Measurements from ENCODE around the gene RIC8B. TPM values are rescaled to one million over a fixed set of nuclear protein-coding genes. Genes with fewer than 3 reads are reported as not detected.

RIC8B gene
- total RNA-seq, 2 donors from 2014 or later, result 13.9 to 14.6 TPM

GRCh38 chr12:106753526-106753925 lies 21.0 kb upstream of the RIC8B start:
- no peak overlapping the region for H3K4me3 ChIP-seq
- H3K27me3 ChIP-seq, result no peaks in the 10 kb centered on the region
- no peaks in the 10 kb centered on the region for H3K9me3 ChIP-seq
- no peaks in the 10 kb centered on the region for H3K4me1 ChIP-seq
- H3K9ac ChIP-seq (ENCODE audit: low read depth in 2 of 2, low read length in 2 of 2), result no peak overlapping the region
- intact Hi-C loops (cut with DNase I), result no loop called here
- no peaks in the 10 kb centered on the region for H3K36me3 ChIP-seq
- H3K27ac ChIP-seq, result no peak overlapping the region
- no peak for TF ChIP-seq CTCF (IDR thresholded peaks at IDR 0.05)
- DNase-seq, result no peak

- H3K9ac ChIP-seq (ENCODE audit: low read depth in 2 of 2, low read length in 2 of 2), result no peak overlapping the region
- intact Hi-C loops (cut with DNase I), result no loop called here
- TF ChIP-seq CTCF (IDR thresholded peaks at IDR 0.05), result no peak
- H3K27ac ChIP-seq, result no peak overlapping the region
- no peaks in the 10 kb centered on the region for H3K9me3 ChIP-seq
- no peaks in the 10 kb centered on the region for H3K36me3 ChIP-seq
- DNase-seq, result no peak
- no peaks in the 10 kb centered on the region for H3K4me1 ChIP-seq
- no peaks in the 10 kb centered on the region for H3K27me3 ChIP-seq
- no peak overlapping the region for H3K4me3 ChIP-seq
These were observed 20.2 kb upstream of the RIC8B start for GRCh38 chr12:106754331-106754730.

GRCh38 chr12:106757623-106758348 lies 16.7 kb upstream of the RIC8B start:
- intact Hi-C loops (cut with DNase I), result no loop called here
- no peak for DNase-seq
- no peak overlapping the region for H3K9ac ChIP-seq (ENCODE audit: low read depth in 2 of 2, low read length in 2 of 2)
- no peaks in the 10 kb centered on the region for H3K36me3 ChIP-seq
- H3K4me1 ChIP-seq, result no peaks in the 10 kb centered on the region
- no peak overlapping the region for H3K27ac ChIP-seq
- no peak for TF ChIP-seq CTCF (IDR thresholded peaks at IDR 0.05)
- no peaks in the 10 kb centered on the region for H3K9me3 ChIP-seq
- no peaks in the 10 kb centered on the region for H3K27me3 ChIP-seq
- no peak overlapping the region for H3K4me3 ChIP-seq

GRCh38 chr12:106758349-106759110 lies 16.0 kb upstream of the RIC8B start:
- intact Hi-C loops (cut with DNase I), result no loop called here
- Histone ChIP-seq H3K27ac (peak overlapping the region; percentile 5), H3K9ac (ENCODE audit: low read depth in 2 of 2, low read length in 2 of 2) (no peak overlapping the region), H3K27me3 (no peaks in the 10 kb centered on the region), H3K4me3 (no peak overlapping the region), H3K9me3 (no peaks in the 10 kb centered on the region), H3K36me3 (no peaks in the 10 kb centered on the region), H3K4me1 (no peaks in the 10 kb centered on the region)
- peak; percentile 81 for DNase-seq
- TF ChIP-seq CTCF (IDR thresholded peaks at IDR 0.05), result no peak

- Histone ChIP-seq H3K4me1 (no peaks in the 10 kb centered on the region), H3K27me3 (no peaks in the 10 kb centered on the region), H3K27ac (no peak overlapping the region), H3K9ac (ENCODE audit: low read depth in 2 of 2, low read length in 2 of 2) (no peak overlapping the region), H3K36me3 (no peaks in the 10 kb centered on the region), H3K4me3 (no peak overlapping the region), H3K9me3 (no peaks in the 10 kb centered on the region)
- no peak for DNase-seq
- intact Hi-C loops (cut with DNase I), result no loop called here
- no peak for TF ChIP-seq CTCF (IDR thresholded peaks at IDR 0.05)
These were observed 14.8 kb upstream of the RIC8B start for GRCh38 chr12:106759526-106760183.

All from colonic mucosa (tissue), 4 donors.